WTC11 (cell line): ENCODE measurements around the gene TULP3. TPM values are rescaled to one million over a fixed set of nuclear protein-coding genes. Genes with fewer than 3 reads are reported as not detected.

ENCODE experiments used
- ATF1 ChIP-seq: sonication (generic); formaldehyde crosslinking; IDR thresholded peaks from 2 replicates; pipeline ENCODE4 v1.8.1; 2023; ENCODE audit warnings: mild to moderate bottlenecking, moderate library complexity, missing genetic modification reagents
- CREB1 ChIP-seq: sonication (generic); formaldehyde crosslinking; IDR thresholded peaks from 2 replicates; pipeline ENCODE4 v1.8.0; 2023; ENCODE audit warnings: mild to moderate bottlenecking, missing genetic modification reagents
- ELF4 ChIP-seq: sonication (generic); formaldehyde crosslinking; IDR thresholded peaks from 2 replicates; pipeline ENCODE4 v1.8.1; 2022; ENCODE audit warnings: low read depth, mild to moderate bottlenecking, moderate library complexity, missing genetic modification reagents
- FOXK1 ChIP-seq: sonication (generic); formaldehyde crosslinking; IDR thresholded peaks from 2 replicates; pipeline ENCODE4 v1.8.0; 2022; ENCODE audit warnings: mild to moderate bottlenecking, moderate library complexity, missing genetic modification reagents
- HMGA2 ChIP-seq: fragments of 250-450 bp; sonication (Bioruptor Pico); IDR thresholded peaks from 2 replicates; pipeline ENCODE4 v1.4.0; 2021; ENCODE audit warnings: mild to moderate bottlenecking, moderate library complexity
- JAZF1 ChIP-seq: fragments of 250-450 bp; sonication (Bioruptor Pico); IDR thresholded peaks from 2 replicates; pipeline ENCODE4 v1.9.0; 2021; ENCODE audit warnings: moderate library complexity, mild to moderate bottlenecking, inconsistent platforms
- KAT7 ChIP-seq: sonication (generic); formaldehyde crosslinking; IDR thresholded peaks from 2 replicates; pipeline ENCODE4 v1.8.1; 2023; ENCODE audit warnings: missing genetic modification reagents, mild to moderate bottlenecking, borderline replicate concordance
- NFATC4 ChIP-seq: fragments of 250-450 bp; sonication (Bioruptor Pico); IDR thresholded peaks from 2 replicates; pipeline ENCODE4 v1.9.0; 2021; ENCODE audit warnings: mild to moderate bottlenecking
- NFE2L1 ChIP-seq: sonication (generic); formaldehyde crosslinking; IDR thresholded peaks from 2 replicates; pipeline ENCODE4 v1.8.1; 2023; ENCODE audit warnings: missing genetic modification reagents
- RELA ChIP-seq: sonication (generic); formaldehyde crosslinking; IDR thresholded peaks from 2 replicates; pipeline ENCODE4 v1.8.1; 2022; ENCODE audit warnings: missing genetic modification reagents, mild to moderate bottlenecking, borderline replicate concordance
- RORB ChIP-seq: fragments of 250-450 bp; sonication (Bioruptor Pico); IDR thresholded peaks from 2 replicates; pipeline ENCODE4 v1.9.0; 2021; ENCODE audit warnings: mild to moderate bottlenecking
- ZNF263 ChIP-seq: sonication (generic); formaldehyde crosslinking; IDR thresholded peaks from 2 replicates; pipeline ENCODE4 v1.8.1; 2022; ENCODE audit warnings: low read depth, mild to moderate bottlenecking, moderate library complexity, missing genetic modification reagents
- ZNF396 ChIP-seq: fragments of 250-450 bp; sonication (Bioruptor Pico); IDR thresholded peaks from 2 replicates; pipeline ENCODE4 v1.8.0; 2021; ENCODE audit warnings: mild to moderate bottlenecking, moderate library complexity, borderline replicate concordance
- ZNF423 ChIP-seq: fragments of 250-450 bp; sonication (Bioruptor Pico); IDR thresholded peaks from 2 replicates; pipeline ENCODE4 v2.1.2; 2022; ENCODE audit warnings: mild to moderate bottlenecking, moderate library complexity
- ZNF671 ChIP-seq: fragments of 250-450 bp; sonication (Bioruptor Pico); IDR thresholded peaks from 2 replicates; pipeline ENCODE4 v1.8.0; 2021; ENCODE audit warnings: mild to moderate bottlenecking
- total RNA-seq: library from RNA; stranded (reverse); gene quantifications from 3 replicates; pipeline ENCODE4 v1.2.3, GENCODE V29; 2021
- TF ChIP-seq, protein P1 (sequence below): sonication (generic); formaldehyde crosslinking; IDR thresholded peaks from 2 replicates; pipeline ENCODE4 v1.8.0; 2023; ENCODE audit warnings: missing genetic modification reagents, mild to moderate bottlenecking, borderline replicate concordance
- TF ChIP-seq, protein P2 (sequence below): sonication (generic); formaldehyde crosslinking; IDR thresholded peaks from 2 replicates; pipeline ENCODE4 v1.8.0; 2022; ENCODE audit warnings: mild to moderate bottlenecking, missing genetic modification reagents
- TF ChIP-seq, protein P3 (sequence below): fragments of 200-600 bp; IDR thresholded peaks from 2 replicates; pipeline ENCODE4 v1.8.0; 2022; ENCODE audit warnings: antibody characterized with exemption
- TF ChIP-seq, protein P4 (sequence below): sonication (generic); formaldehyde crosslinking; IDR thresholded peaks from 2 replicates; pipeline ENCODE4 v1.8.1; 2023; ENCODE audit warnings: mild to moderate bottlenecking, missing genetic modification reagents
- TF ChIP-seq, protein P5 (sequence below): sonication (generic); formaldehyde crosslinking; IDR thresholded peaks from 2 replicates; pipeline ENCODE4 v1.8.1; 2023; ENCODE audit warnings: mild to moderate bottlenecking, missing genetic modification reagents, borderline replicate concordance
- TF ChIP-seq, protein P6 (sequence below): fragments of 250-450 bp; sonication (Bioruptor Pico); IDR thresholded peaks from 2 replicates; pipeline ENCODE4 v2.1.2; 2022; ENCODE audit warnings: mild to moderate bottlenecking, moderate library complexity

The TULP3 gene
- total RNA-seq, 1 experiment from 2014 or later: 17.4 TPM

DNA sequence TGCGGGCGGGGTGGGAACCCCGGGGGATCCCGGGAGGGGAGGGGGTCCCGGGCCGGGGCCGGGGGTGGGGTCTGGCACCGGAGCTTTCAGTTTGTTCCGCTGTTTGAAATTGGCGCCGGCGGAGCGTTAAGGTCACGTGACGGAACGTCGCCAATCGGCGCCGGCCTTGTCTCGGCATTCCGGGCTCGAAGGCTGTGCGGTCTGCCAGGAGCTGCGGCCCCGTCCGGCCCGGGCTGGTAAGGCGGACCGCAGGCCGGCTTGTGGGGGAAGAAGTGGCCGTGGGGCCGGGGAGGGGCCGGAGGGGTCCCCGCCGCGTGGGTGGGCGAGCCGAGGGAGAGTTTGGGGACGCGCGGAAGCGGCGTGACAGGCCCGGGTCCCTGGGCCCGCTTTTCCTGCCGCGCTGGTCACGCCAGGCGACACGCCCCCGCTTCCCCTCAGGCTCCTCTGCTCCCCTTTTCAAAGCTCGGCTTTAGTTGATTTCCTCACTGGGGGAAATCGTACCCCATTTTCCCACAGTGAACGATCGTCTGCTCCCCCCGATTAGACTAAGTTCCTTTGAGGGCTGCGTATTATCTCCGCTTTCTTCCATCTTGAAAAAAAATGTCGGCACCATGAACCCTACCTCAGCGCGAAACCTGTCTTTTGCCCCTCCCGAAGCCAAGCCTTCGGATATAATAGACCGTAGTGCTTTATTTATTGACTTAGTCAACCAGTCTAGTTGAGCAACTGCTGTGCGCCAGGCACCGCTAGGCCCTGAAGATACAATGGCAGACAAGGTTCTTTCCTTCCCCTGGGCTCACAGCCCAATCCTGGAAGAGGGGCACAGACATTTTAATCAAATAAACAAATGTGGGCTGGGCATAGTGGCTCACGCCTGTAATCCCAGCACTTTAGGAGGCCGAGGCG, 13.4 kb upstream of the TULP3 start, which contains the start of the genes FOXM1 and RHNO1 (continued):
- TF ChIP-seq, protein P1, sequence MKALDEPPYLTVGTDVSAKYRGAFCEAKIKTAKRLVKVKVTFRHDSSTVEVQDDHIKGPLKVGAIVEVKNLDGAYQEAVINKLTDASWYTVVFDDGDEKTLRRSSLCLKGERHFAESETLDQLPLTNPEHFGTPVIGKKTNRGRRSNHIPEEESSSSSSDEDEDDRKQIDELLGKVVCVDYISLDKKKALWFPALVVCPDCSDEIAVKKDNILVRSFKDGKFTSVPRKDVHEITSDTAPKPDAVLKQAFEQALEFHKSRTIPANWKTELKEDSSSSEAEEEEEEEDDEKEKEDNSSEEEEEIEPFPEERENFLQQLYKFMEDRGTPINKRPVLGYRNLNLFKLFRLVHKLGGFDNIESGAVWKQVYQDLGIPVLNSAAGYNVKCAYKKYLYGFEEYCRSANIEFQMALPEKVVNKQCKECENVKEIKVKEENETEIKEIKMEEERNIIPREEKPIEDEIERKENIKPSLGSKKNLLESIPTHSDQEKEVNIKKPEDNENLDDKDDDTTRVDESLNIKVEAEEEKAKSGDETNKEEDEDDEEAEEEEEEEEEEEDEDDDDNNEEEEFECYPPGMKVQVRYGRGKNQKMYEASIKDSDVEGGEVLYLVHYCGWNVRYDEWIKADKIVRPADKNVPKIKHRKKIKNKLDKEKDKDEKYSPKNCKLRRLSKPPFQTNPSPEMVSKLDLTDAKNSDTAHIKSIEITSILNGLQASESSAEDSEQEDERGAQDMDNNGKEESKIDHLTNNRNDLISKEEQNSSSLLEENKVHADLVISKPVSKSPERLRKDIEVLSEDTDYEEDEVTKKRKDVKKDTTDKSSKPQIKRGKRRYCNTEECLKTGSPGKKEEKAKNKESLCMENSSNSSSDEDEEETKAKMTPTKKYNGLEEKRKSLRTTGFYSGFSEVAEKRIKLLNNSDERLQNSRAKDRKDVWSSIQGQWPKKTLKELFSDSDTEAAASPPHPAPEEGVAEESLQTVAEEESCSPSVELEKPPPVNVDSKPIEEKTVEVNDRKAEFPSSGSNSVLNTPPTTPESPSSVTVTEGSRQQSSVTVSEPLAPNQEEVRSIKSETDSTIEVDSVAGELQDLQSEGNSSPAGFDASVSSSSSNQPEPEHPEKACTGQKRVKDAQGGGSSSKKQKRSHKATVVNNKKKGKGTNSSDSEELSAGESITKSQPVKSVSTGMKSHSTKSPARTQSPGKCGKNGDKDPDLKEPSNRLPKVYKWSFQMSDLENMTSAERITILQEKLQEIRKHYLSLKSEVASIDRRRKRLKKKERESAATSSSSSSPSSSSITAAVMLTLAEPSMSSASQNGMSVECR (CRISPR knock-in tag): peak; percentile 45; the same call in 1 of the 2 replicates
- TF ChIP-seq NFATC4 (no peak), ZNF396 (CRISPR knock-in tag) (no peak), NFE2L1 (CRISPR knock-in tag) (peak; percentile 43; the same call in 1 of the 2 replicates), FOXK1 (CRISPR knock-in tag) (peak; percentile 22; the same call in 1 of the 2 replicates), ZNF671 (CRISPR knock-in tag) (no peak), ATF1 (CRISPR knock-in tag) (no peak), RORB (CRISPR knock-in tag) (no peak), HMGA2 (no peak), ZNF263 (no peak), ZNF423 (CRISPR knock-in tag) (no peak), RELA (0 out of 2 replicates have a peak, but pooled peaks have one; percentile 64), ELF4 (CRISPR knock-in tag) (no peak), KAT7 (CRISPR knock-in tag) (no peak), JAZF1 (no peak), CREB1 (no peak)
- TF ChIP-seq, protein P2, sequence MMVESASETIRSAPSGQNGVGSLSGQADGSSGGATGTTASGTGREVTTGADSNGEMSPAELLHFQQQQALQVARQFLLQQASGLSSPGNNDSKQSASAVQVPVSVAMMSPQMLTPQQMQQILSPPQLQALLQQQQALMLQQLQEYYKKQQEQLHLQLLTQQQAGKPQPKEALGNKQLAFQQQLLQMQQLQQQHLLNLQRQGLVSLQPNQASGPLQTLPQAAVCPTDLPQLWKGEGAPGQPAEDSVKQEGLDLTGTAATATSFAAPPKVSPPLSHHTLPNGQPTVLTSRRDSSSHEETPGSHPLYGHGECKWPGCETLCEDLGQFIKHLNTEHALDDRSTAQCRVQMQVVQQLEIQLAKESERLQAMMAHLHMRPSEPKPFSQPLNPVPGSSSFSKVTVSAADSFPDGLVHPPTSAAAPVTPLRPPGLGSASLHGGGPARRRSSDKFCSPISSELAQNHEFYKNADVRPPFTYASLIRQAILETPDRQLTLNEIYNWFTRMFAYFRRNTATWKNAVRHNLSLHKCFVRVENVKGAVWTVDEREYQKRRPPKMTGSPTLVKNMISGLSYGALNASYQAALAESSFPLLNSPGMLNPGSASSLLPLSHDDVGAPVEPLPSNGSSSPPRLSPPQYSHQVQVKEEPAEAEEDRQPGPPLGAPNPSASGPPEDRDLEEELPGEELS: peak; percentile 55; the same call in 1 of the 2 replicates
- TF ChIP-seq, protein P3, sequence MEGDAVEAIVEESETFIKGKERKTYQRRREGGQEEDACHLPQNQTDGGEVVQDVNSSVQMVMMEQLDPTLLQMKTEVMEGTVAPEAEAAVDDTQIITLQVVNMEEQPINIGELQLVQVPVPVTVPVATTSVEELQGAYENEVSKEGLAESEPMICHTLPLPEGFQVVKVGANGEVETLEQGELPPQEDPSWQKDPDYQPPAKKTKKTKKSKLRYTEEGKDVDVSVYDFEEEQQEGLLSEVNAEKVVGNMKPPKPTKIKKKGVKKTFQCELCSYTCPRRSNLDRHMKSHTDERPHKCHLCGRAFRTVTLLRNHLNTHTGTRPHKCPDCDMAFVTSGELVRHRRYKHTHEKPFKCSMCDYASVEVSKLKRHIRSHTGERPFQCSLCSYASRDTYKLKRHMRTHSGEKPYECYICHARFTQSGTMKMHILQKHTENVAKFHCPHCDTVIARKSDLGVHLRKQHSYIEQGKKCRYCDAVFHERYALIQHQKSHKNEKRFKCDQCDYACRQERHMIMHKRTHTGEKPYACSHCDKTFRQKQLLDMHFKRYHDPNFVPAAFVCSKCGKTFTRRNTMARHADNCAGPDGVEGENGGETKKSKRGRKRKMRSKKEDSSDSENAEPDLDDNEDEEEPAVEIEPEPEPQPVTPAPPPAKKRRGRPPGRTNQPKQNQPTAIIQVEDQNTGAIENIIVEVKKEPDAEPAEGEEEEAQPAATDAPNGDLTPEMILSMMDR: no peak
- TF ChIP-seq, protein P4, sequence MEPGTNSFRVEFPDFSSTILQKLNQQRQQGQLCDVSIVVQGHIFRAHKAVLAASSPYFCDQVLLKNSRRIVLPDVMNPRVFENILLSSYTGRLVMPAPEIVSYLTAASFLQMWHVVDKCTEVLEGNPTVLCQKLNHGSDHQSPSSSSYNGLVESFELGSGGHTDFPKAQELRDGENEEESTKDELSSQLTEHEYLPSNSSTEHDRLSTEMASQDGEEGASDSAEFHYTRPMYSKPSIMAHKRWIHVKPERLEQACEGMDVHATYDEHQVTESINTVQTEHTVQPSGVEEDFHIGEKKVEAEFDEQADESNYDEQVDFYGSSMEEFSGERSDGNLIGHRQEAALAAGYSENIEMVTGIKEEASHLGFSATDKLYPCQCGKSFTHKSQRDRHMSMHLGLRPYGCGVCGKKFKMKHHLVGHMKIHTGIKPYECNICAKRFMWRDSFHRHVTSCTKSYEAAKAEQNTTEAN (CRISPR knock-in tag): no peak
- TF ChIP-seq, protein P5, sequence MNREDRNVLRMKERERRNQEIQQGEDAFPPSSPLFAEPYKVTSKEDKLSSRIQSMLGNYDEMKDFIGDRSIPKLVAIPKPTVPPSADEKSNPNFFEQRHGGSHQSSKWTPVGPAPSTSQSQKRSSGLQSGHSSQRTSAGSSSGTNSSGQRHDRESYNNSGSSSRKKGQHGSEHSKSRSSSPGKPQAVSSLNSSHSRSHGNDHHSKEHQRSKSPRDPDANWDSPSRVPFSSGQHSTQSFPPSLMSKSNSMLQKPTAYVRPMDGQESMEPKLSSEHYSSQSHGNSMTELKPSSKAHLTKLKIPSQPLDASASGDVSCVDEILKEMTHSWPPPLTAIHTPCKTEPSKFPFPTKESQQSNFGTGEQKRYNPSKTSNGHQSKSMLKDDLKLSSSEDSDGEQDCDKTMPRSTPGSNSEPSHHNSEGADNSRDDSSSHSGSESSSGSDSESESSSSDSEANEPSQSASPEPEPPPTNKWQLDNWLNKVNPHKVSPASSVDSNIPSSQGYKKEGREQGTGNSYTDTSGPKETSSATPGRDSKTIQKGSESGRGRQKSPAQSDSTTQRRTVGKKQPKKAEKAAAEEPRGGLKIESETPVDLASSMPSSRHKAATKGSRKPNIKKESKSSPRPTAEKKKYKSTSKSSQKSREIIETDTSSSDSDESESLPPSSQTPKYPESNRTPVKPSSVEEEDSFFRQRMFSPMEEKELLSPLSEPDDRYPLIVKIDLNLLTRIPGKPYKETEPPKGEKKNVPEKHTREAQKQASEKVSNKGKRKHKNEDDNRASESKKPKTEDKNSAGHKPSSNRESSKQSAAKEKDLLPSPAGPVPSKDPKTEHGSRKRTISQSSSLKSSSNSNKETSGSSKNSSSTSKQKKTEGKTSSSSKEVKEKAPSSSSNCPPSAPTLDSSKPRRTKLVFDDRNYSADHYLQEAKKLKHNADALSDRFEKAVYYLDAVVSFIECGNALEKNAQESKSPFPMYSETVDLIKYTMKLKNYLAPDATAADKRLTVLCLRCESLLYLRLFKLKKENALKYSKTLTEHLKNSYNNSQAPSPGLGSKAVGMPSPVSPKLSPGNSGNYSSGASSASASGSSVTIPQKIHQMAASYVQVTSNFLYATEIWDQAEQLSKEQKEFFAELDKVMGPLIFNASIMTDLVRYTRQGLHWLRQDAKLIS (CRISPR knock-in tag): no peak
- TF ChIP-seq, protein P6, sequence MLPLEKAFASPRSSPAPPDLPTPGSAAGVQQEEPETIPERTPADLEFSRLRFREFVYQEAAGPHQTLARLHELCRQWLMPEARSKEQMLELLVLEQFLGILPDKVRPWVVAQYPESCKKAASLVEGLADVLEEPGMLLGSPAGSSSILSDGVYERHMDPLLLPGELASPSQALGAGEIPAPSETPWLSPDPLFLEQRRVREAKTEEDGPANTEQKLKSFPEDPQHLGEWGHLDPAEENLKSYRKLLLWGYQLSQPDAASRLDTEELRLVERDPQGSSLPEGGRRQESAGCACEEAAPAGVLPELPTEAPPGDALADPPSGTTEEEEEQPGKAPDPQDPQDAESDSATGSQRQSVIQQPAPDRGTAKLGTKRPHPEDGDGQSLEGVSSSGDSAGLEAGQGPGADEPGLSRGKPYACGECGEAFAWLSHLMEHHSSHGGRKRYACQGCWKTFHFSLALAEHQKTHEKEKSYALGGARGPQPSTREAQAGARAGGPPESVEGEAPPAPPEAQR (CRISPR knock-in tag): no peak
